Islet precursor cell (in vitro differentiated cells): Measurements from ENCODE around the gene SLC7A11.
"Not testable (repeated sequence)": the region's sequence is repeated elsewhere in the genome, so short reads cannot be mapped to it uniquely, and the experiment has no call there.

Experiments used
- DNase-seq: peaks from one replicate; pipeline ENCODE4 v3.0.0-alpha.2; 2018

Gene SLC7A11

GRCh38 chr4:138241281-138242075 lies 671 bp downstream of the SLC7A11 start:
- peak; percentile 61 for DNase-seq

- no peak for DNase-seq
These were observed 2.7 kb downstream of the SLC7A11 start for GRCh38 chr4:138239491-138239890.

GRCh38 chr4:138238521-138239292 lies 3.4 kb downstream of the SLC7A11 start:
- DNase-seq, result no peak

GRCh38 chr4:138237132-138237531 lies 5.0 kb downstream of the SLC7A11 start:
- DNase-seq, result not testable (repeated sequence)

- DNase-seq, result no peak
These were observed 6.1 kb downstream of the SLC7A11 start for GRCh38 chr4:138236037-138236436.

GRCh38 chr4:138235419-138235952 lies 6.7 kb downstream of the SLC7A11 start:
- DNase-seq, result no peak

- no peak for DNase-seq
These were observed 7.9 kb downstream of the SLC7A11 start for GRCh38 chr4:138234248-138234647.

- DNase-seq, result no peak
These were observed 8.7 kb downstream of the SLC7A11 start for GRCh38 chr4:138233313-138234034.

GRCh38 chr4:138232364-138232763 lies 9.8 kb downstream of the SLC7A11 start:
- DNase-seq, result no peak

GRCh38 chr4:138230048-138230447 lies 12.1 kb downstream of the SLC7A11 start:
- no peak for DNase-seq

- no peak for DNase-seq
These were observed 13.0 kb downstream of the SLC7A11 start for GRCh38 chr4:138229160-138229559.

GRCh38 chr4:138226351-138226750 lies 15.8 kb downstream of the SLC7A11 start:
- no peak for DNase-seq

GRCh38 chr4:138225477-138225876 lies 16.7 kb downstream of the SLC7A11 start:
- DNase-seq, result no peak

GRCh38 chr4:138224614-138225013 lies 17.5 kb downstream of the SLC7A11 start:
- no peak for DNase-seq

GRCh38 chr4:138223231-138223910 lies 18.8 kb downstream of the SLC7A11 start:
- no peak for DNase-seq

GRCh38 chr4:138222046-138222445 lies 20.1 kb downstream of the SLC7A11 start:
- DNase-seq, result no peak

- no peak for DNase-seq
These were observed 23.2 kb downstream of the SLC7A11 start for GRCh38 chr4:138218976-138219375.

- DNase-seq, result peak; percentile 82
These were observed 24.6 kb downstream of the SLC7A11 start for GRCh38 chr4:138217567-138217966.

GRCh38 chr4:138216272-138216867 lies 25.8 kb downstream of the SLC7A11 start:
- DNase-seq, result no peak

- DNase-seq, result not testable (repeated sequence)
These were observed 31.6 kb downstream of the SLC7A11 start for GRCh38 chr4:138210576-138210975.

GRCh38 chr4:138209094-138209493 lies 33.1 kb downstream of the SLC7A11 start:
- no peak for DNase-seq
